Measurements from ENCODE around the gene PHF5A.

Gene PHF5A

GRCh38 chr22:41447435-41448188 is 20.9 kb downstream of the PHF5A start:
- TF ChIP-seq CTCF (IDR thresholded peaks at IDR 0.05; ENCODE audit: low read depth, low read length, missing control alignments) = no peak
- H3K4me3 ChIP-seq (ENCODE audit: low read depth, low read length) = peak overlapping the region; percentile 59
- no peak for DNase-seq (ENCODE audit: low read depth)

- DNase-seq (ENCODE audit: low read depth) = peak; percentile 90
- no peak for TF ChIP-seq CTCF (IDR thresholded peaks at IDR 0.05; ENCODE audit: low read depth, low read length, missing control alignments)
- H3K4me3 ChIP-seq (ENCODE audit: low read depth, low read length) = peak within 1 kb of the TSS; percentile 59
These were observed 21.7 kb downstream of the PHF5A start, which contains the start of gene TOB2 for GRCh38 chr22:41446639-41447434. Gene TOB2, minus strand, starts transcription at chr22:41446801. Its CDS starts 9,456 bp downstream, at chr22:41437345.

- peak overlapping the region; percentile 59 for H3K4me3 ChIP-seq (ENCODE audit: low read depth, low read length)
- TF ChIP-seq CTCF (IDR thresholded peaks at IDR 0.05; ENCODE audit: low read depth, low read length, missing control alignments) = no peak
- DNase-seq (ENCODE audit: low read depth) = no peak
These were observed 22.4 kb downstream of the PHF5A start for GRCh38 chr22:41446057-41446501.

- TF ChIP-seq CTCF (IDR thresholded peaks at IDR 0.05; ENCODE audit: low read depth, low read length, missing control alignments) = no peak
- DNase-seq (ENCODE audit: low read depth) = no peak
- H3K4me3 ChIP-seq (ENCODE audit: low read depth, low read length) = peak overlapping the region; percentile 59
These were observed 23.1 kb downstream of the PHF5A start for GRCh38 chr22:41445129-41446056.

- peak overlapping the region; percentile 59 for H3K4me3 ChIP-seq (ENCODE audit: low read depth, low read length)
- TF ChIP-seq CTCF (IDR thresholded peaks at IDR 0.05; ENCODE audit: low read depth, low read length, missing control alignments) = no peak
- peak; percentile 91 for DNase-seq (ENCODE audit: low read depth)
These were observed 23.9 kb downstream of the PHF5A start for GRCh38 chr22:41444360-41445128.

Measured in GM12864 (cell line).